DOHH2 (cell line): Measurements from ENCODE around the gene NBAS.

Source experiments
- H3F3A ChIP-seq: fragments of 200-600 bp; sonication (generic), shearing (Covaris generic); 2 replicates; pipeline ENCODE4 v1.6.0; 2016; ENCODE audit warnings: antibody characterized with exemption, mild to moderate bottlenecking; ENCODE audit not compliant: control insufficient read depth, insufficient read depth
- H3K27ac ChIP-seq: fragments of 200-600 bp; sonication (generic); 2 replicates; pipeline ENCODE4 v1.5.1; 2014; ENCODE audit warnings: low read depth, mild to moderate bottlenecking, low read length, moderate library complexity
- H3K27me3 ChIP-seq: fragments of 200-600 bp; sonication (generic); 2 replicates; pipeline ENCODE4 v1.6.1; 2014; ENCODE audit warnings: mild to moderate bottlenecking, low read length, mixed read lengths; ENCODE audit not compliant: control insufficient read depth
- H3K36me3 ChIP-seq: fragments of 200-600 bp; sonication (generic); 2 replicates; pipeline ENCODE4 v1.6.1; 2014; ENCODE audit warnings: mild to moderate bottlenecking, low read length, moderate library complexity, mixed read lengths; ENCODE audit not compliant: control insufficient read depth
- H3K4me1 ChIP-seq: fragments of 200-600 bp; sonication (generic); 2 replicates; pipeline ENCODE4 v1.6.1; 2014; ENCODE audit warnings: mild to moderate bottlenecking, low read length, mixed read lengths; ENCODE audit not compliant: control insufficient read depth
- H3K4me2 ChIP-seq: fragments of 200-600 bp; sonication (generic); 2 replicates; pipeline ENCODE4 v1.6.0; 2014; ENCODE audit warnings: mild to moderate bottlenecking, low read length, moderate library complexity
- H3K4me3 ChIP-seq: fragments of 200-600 bp; sonication (generic); 2 replicates; pipeline ENCODE4 v1.5.1; 2014; ENCODE audit warnings: mild to moderate bottlenecking, low read length, mixed read lengths
- H3K79me2 ChIP-seq: fragments of 200-600 bp; sonication (generic); 2 replicates; pipeline ENCODE4 v1.6.1; 2014; ENCODE audit warnings: mild to moderate bottlenecking, low read length, mixed read lengths; ENCODE audit not compliant: control insufficient read depth
- H3K9me2 ChIP-seq: fragments of 200-600 bp; sonication (generic); replicated peaks from 2 replicates; pipeline ENCODE4 v1.6.1; 2014; ENCODE audit warnings: mild to moderate bottlenecking, low read length, mixed read lengths; ENCODE audit not compliant: control insufficient read depth
- H3K9me3 ChIP-seq: fragments of 200-600 bp; sonication (generic); 2 replicates; pipeline ENCODE4 v1.6.1; 2014; ENCODE audit warnings: antibody characterized with exemption, low read length, mixed read lengths; ENCODE audit not compliant: control insufficient read depth, insufficient read depth
- H4K20me1 ChIP-seq: fragments of 200-600 bp; sonication (generic); 2 replicates; pipeline ENCODE4 v1.6.0; 2014; ENCODE audit warnings: low read depth, mild to moderate bottlenecking, antibody characterized with exemption, low read length, moderate library complexity; ENCODE audit not compliant: control insufficient read depth, insufficient read depth
- CTCF ChIP-seq: fragments of 200-600 bp; sonication (generic); IDR thresholded peaks from one replicate; pipeline ENCODE4 v1.5.1; 2014; ENCODE audit warnings: antibody characterized with exemption, mild to moderate bottlenecking, low read depth, low read length; ENCODE audit not compliant: poor library complexity, severe bottlenecking
- EZH2phosphoT487 ChIP-seq: fragments of 200-600 bp; sonication (generic); IDR thresholded peaks from 2 replicates; pipeline ENCODE4 v1.6.1; 2017; ENCODE audit warnings: borderline replicate concordance, mild to moderate bottlenecking, antibody characterized with exemption, low read length, moderate library complexity, mixed read lengths

The NBAS gene

GRCh38 chr2:15565392-15565791 lies 4.3 kb upstream of the NBAS start:
- no peak for TF ChIP-seq CTCF
- no peak for TF ChIP-seq EZH2phosphoT487
- Histone ChIP-seq H3K27ac (no peak overlapping the region), H3K9me3 (no peaks in the 10 kb centered on the region), H3K4me1 (peaks cover 11% of the 10 kb centered on the region), H3K27me3 (no peaks in the 10 kb centered on the region), H3K9me2 (no peaks in the 10 kb centered on the region), H3K4me2 (no peak overlapping the region), H3K36me3 (no peaks in the 10 kb centered on the region), H4K20me1 (no peaks in the 10 kb centered on the region), H3K79me2 (peaks cover 8% of the 10 kb centered on the region), H3F3A (no peaks in the 10 kb centered on the region), H3K4me3 (no peak overlapping the region)

- no peak overlapping the region for H3K27ac ChIP-seq
- H3F3A ChIP-seq = no peaks in the 10 kb centered on the region
- no peaks in the 10 kb centered on the region for H3K36me3 ChIP-seq
- no peak overlapping the region for H3K4me3 ChIP-seq
- peaks cover 19% of the 10 kb centered on the region for H3K4me1 ChIP-seq
- no peaks in the 10 kb centered on the region for H4K20me1 ChIP-seq
- H3K27me3 ChIP-seq = no peaks in the 10 kb centered on the region
- TF ChIP-seq CTCF = no peak
- TF ChIP-seq EZH2phosphoT487 = no peak
- peaks cover 25% of the 10 kb centered on the region for H3K79me2 ChIP-seq
- H3K9me2 ChIP-seq = no peaks in the 10 kb centered on the region
- H3K9me3 ChIP-seq = no peaks in the 10 kb centered on the region
- no peak overlapping the region for H3K4me2 ChIP-seq
These were observed 2.3 kb upstream of the NBAS start for GRCh38 chr2:15563227-15564100.

- Histone ChIP-seq H3K79me2 (peaks cover 32% of the 10 kb centered on the region), H3K4me3 (no peak overlapping the region), H3F3A (no peaks in the 10 kb centered on the region), H3K27ac (no peak overlapping the region), H3K36me3 (no peaks in the 10 kb centered on the region), H3K4me2 (peak overlapping the region; percentile 78; the same call in 1 of the 2 replicates), H4K20me1 (no peaks in the 10 kb centered on the region), H3K27me3 (no peaks in the 10 kb centered on the region), H3K9me3 (no peaks in the 10 kb centered on the region), H3K4me1 (peaks cover 22% of the 10 kb centered on the region), H3K9me2 (no peaks in the 10 kb centered on the region)
- no peak for TF ChIP-seq EZH2phosphoT487
- TF ChIP-seq CTCF = no peak
These were observed 1.4 kb upstream of the NBAS start for GRCh38 chr2:15562354-15563031.
